T follicular helper cell (primary cell): Measurements from ENCODE around the gene CPNE4.
"Not testable (repeated sequence)": the region's sequence is repeated elsewhere in the genome, so short reads cannot be mapped to it uniquely, and the experiment has no call there.

Source experiments
- DNase-seq: peaks from one replicate; pipeline ENCODE4 v3.0.0-alpha.2; 2020; ENCODE audit warnings: low read depth

The CPNE4 gene

DNA sequence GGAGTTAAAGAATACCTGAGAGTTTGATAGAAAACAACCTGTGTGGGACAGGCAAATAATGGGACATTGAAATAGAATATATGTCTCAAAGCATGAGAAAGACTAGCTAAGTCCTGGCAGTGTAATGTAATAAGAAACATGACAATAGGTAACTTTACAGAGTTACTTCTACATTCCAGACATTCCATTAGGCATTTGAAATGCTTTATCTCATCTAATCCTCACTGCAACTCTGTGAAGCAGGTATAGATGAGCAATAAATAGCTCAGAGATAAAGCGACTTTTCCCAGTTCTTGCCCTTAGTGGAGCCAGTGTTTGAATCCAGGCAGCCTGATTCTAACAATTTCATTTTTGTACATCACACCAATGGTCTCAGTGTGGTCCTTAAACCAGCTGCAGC is 76.8 kb downstream of the CPNE4 start:
- no peak for DNase-seq

DNA sequence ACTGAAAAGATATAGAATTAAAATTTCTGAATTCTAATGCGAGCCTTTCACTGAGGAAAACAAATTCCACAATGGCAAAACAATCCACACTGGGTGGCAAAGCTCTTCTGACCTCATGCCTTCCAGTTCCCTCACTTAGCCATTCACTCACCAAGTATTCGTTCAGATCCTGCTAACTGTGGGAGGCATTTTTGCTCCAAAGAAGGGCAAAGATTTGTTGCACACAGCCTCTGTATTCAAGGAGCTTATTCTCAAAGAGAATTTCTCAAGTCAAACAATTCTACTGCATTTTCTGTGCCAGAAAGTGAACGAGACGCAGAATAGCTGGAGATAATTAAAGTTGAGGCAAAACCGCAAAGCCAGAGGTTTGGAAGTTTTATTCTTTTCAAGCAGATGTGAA is 77.3 kb downstream of the CPNE4 start:
- no peak for DNase-seq

DNA sequence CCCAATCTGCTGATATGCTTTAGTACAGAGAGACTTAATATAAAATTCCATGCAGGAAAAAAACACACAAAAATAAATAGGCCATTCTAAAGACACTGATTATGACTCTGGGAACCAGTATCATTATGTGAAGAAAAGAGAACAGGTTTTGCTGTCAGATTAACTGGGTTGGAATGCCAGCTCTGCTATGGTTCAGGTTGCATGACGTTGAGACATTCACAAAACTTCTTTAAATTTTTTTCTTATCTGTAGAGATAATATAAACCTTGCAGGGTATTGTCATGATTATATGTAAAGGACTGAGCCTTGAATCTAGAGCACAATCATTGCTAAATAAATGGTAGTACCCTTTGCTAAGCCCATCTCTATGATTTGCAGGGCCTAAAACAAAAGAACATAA is 86.0 kb downstream of the CPNE4 start:
- DNase-seq: no peak

DNA sequence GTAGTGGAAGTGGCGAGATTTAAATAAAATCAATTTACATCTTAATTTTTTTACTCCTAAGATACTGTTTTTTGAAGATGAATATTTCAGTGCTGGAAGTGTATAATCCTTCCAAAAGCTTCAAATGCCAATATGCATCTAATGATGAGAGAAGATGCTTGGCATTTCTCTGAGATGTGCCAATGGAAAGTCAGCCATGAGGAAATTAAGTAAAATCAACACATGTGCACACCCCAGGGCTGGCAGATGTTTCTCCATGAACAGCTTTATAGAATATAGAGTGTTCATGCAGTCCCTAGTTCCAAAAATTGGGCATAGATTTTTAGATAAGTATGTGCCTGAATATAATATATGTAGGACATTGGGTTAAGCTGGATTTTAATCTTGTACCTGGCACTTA is 90.1 kb downstream of the CPNE4 start:
- no peak for DNase-seq

DNA sequence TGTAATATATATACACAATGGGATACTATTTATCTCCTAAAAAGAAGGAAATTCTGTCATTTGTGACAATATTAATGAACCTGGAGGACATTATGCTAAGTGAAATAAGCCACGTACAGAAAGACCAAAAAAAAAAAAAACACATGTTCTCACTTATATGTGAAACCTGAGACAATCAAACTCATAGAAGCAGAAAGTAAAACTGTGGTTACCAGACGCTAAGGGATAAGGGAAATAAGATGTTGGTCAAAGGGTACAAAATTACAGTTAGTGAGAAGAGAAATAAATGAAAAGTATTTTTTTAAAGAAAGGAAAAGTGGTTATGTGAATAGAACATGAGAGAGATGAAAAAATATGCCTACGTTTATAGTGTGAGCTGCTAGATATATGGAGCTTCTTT is 101.1 kb downstream of the CPNE4 start:
- no peak for DNase-seq

DNA sequence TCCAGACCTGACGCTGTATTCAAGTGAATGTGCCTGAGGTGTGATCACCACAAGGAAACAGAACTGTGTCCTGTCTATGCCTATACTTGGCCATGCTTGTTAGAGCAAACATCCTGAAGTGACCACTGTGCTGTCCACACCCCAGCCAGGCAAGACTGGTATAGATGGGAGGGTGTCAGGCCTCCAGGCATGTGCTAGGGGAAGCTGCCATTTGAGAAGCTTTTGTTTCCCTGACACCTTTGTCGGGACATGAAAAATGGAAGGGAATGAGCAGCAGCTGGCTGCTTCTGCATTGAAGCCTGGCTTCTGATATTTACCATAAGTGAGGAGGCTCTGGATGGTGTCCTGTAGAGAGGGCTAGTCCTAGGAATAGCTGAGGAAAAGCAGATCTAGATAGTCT is 106.2 kb downstream of the CPNE4 start:
- no peak for DNase-seq

DNA sequence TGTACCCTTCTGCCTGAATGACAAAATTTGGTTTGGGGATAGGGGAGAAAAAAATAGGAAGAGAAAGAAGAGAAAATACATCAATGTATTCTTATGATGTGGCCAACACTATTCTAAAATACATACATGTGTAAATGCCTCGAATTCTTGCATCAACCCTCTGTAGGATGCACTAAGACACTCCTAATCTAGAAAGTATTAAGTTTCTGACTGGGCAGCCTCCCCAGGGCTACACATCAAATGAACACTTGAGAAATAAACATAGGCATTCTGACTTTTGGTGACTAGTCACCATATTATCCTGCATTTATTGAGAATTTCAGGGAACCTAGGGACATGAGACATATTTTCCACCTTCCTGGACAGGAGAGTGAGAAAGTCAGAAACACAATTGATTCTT is 109.2 kb downstream of the CPNE4 start:
- no peak for DNase-seq

DNA sequence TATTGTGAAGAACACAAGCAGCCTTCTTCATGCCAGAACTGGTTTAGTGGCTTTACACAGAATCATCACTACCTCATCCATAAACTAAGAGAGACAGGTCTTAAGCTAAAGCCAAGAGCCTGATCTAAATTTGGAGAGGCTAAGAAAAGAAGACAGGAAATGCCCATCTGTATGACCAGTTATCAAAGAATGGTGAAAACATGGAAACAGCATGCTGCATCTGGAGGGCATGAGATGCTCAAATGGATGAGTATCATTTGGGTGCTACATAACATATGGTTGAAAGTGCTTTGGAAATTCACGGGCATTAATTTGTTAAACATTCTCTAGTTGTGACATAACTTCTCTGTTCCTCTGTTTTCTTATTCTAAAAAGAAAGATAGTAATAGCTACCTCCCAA is 112.5 kb downstream of the CPNE4 start:
- no peak for DNase-seq

DNA sequence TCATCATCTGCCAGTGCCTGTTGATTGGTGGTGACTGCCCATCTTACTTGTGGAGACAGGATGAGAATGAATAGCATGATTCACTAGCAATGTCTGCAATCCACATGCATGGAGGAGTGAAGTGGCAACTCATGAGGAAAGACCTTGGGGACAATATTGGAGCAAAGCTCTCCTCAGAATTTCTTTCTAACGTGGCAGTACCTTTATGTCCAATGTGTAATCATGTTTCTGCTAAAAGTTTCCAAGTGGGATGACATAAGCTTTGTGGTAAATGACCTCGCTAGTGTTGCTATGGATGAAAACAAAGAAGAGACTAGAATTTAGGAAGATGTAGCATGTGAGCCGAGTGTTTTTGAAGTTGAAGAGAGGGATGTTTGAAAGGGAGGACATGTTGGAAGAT is 117.8 kb downstream of the CPNE4 start:
- no peak for DNase-seq

DNA sequence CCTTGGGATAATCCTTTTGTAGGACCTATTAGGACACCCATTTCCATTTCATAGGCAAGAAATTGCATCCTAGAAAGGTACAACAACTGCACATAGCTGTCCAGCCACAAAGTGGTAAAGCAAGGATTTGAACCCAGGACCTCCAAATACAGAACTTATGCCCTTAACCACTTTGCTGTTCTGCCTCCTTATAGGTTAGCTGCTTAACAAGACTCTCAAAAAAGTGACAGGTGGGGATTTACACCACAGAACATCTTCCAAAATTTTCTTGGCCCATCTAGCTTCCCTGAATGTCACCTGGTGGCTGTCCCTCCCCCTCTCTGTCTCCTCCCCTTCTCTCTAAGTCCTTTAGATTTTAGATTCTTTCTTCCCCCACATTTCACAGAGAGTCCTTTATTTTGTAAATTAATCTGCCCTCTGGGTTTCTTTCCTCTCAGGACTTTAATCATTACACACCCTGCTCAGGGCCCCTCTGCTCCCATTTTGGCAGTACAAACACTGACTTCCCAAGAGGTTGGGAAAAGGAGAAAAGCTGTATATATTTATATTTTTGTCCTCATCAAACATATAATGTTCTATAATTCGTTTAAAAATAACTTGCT is 120.6 kb downstream of the CPNE4 start:
- no peak for DNase-seq

DNA sequence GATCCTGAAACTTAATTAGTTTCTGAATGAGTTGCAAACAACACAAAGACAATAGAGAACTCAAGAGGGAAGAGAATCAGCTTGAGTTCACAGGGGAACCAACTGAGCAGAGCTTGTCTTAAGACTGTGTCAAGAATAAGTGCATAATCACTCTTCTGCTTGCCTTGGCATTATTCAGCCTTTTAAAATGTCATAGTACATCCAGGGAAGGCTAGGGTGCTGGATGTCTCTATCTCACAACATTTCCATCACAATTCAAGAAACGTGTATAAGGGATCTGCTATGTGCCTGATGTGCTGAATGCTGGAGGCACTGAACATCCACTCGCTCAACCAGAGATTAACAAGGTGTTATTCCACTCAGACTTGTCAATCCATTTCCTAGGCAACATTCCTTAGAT is 122.6 kb downstream of the CPNE4 start:
- no peak for DNase-seq

DNA sequence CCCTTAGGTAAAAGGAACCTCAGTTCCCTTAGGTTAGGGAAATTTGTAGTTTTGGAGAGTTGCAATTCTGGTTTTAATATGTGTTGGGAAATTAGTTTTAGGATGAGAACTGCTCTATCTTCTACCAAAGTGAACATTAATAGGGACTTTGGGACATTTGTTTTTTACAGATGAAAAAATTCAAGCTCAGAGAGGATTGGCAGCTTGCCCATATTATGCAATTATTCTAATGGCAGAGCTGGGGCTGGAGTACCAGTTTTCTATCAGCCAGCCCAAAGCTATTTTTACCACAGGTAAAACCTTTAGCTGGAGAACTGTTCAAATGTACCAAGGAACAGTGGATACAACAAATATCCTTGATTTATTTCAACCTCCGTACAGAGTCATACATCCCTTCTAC is 127.0 kb downstream of the CPNE4 start:
- DNase-seq: no peak

DNA sequence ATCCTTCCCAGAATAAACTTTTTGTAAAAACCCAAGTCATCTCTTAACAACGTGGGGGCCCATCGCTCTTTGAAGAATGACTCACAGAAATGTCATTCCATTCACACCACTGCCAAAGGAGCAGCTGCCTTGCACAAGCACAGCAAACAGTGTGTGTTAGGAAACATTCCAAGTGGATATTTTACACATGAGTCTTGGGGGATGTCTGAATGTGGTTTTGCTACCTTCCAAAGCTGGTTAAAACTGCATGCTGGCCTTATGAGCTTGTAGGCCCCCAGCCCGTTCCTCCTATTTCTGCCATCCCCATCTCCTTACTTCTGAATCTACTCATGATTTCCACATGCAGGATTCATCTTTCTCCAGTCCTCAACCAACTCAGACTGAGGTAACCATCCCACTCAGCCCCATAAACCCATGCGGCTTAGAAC is 130.8 kb downstream of the CPNE4 start:
- DNase-seq: no peak

DNA sequence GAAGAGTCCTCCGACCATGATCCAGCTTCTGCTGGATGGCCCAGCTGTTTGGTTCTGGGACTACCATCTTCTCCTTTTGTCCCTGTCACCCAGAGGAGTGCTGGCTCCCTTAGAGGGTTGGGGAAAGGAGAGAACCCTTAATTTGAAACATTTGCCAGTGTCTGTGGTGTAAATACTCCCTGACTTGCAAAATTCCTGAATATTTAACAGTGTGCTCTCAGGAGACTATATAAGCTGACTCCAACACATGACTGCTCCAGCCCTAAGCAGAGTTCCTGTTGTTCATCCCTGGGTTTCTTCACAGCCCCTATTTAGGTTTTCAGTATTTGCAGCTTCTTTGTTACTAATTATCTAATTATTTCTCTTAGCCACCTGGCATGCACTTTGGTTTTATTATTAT is 133.1 kb downstream of the CPNE4 start:
- DNase-seq: no peak

DNA sequence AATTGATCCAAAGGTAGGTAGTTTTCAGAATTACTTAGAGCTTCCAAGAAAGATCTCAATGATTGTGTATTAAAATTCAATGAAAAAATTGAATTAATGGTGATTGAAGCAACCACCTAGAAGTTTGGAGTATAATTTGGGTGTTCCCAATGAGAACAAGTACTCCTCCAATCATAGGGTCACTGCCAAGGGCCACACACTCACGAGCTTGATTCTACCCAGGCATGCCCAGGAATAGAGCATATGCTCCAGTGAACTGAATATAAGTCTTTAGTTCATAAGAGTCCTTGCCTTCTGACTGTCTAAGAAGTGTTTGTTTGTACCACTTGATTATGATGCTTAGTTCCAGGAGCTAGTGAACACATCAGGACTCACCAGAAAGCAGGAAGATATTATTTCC is 133.9 kb downstream of the CPNE4 start:
- no peak for DNase-seq

DNA sequence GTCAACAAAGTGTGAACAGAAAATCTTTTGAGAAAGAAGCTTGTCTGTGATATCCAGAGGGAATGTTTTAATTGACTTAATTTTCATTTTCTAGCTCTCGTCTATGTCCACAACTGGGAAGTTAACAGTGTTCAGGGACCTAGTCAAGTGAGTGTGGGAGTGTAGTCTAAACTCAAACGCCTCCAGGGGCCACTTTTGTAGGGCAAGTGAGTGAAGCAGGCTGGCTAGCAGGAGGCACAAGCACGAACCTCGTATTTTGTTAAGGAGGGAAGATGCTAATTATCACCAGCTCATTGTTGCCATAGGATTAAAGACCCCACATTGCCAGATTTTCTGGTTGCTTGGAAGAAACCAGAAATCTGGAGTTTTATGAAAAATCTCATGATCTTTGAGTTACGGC is 135.8 kb downstream of the CPNE4 start:
- DNase-seq: no peak

DNA sequence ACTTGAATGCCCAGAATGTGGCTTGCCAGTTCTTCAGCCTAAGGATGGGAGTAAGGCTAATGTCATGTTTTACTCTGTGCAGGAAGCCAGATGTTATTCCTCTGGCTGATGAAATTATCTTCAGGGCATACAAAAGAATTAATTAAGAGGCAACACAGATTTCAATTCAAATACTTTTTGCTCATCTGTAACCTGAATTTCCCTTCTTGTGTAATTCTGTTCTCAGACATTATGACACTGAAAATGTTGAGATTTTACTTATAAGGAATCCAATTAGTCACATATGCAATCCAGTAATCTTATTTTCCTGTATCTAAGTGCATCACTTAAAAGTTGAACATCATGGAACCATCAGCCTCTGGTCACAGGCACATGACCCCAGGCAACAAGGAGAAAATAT is 136.5 kb downstream of the CPNE4 start:
- no peak for DNase-seq

DNA sequence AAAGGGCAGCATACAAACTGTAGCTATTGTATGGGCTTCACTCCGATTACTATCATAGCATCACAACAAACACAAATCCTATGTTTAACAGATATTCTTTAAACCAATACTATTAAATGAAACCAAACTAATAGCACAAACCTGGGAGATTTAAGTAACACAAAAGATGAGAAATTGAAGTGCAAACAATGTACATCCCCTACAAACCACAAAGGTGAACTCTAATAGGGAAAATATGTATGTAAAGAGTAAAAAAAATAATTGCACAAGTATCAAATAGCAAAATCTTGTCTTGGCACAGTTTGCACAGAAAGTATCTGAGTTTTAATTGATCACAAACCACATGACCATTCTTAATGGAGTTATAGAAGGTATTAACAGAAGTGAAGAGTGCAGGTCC is 138.5 kb downstream of the CPNE4 start:
- no peak for DNase-seq

DNA sequence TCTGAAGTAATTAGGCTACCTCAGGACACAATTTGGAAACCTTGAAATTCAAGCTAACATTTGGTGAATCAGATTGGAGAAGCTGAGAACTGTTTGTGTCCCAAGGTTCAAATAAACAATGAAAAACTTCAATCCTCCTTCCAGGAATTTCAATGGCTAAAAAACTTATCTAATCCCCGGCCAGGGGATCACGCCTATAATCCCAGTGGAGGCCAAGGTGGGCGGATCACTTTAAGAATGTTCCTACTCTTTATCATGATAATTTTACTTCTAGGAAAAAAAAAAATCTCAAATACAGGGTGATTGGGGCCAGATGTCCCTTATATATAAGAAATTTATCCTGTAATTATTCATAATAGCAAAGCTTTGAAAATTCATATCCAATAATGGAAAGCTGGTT is 139.0 kb downstream of the CPNE4 start:
- DNase-seq: no peak

DNA sequence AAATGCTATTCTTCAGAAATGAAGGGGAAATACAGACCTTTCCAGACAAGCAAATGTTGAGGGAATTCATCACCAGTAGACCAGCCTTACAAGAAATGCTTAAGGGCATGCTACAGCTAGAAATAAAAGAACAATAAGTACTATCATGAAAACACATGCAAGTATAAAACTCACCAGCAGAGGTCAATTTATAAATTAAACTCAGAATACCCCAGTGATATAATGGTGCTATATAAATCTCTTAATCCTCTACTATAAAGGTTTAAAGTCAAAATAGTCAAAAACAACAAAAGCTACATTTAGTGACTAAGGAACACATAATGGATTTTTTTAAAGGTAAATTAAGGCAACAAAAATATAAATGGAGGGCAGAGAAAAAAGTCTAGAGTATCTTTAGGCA is 142.5 kb downstream of the CPNE4 start:
- DNase-seq: no peak

DNA sequence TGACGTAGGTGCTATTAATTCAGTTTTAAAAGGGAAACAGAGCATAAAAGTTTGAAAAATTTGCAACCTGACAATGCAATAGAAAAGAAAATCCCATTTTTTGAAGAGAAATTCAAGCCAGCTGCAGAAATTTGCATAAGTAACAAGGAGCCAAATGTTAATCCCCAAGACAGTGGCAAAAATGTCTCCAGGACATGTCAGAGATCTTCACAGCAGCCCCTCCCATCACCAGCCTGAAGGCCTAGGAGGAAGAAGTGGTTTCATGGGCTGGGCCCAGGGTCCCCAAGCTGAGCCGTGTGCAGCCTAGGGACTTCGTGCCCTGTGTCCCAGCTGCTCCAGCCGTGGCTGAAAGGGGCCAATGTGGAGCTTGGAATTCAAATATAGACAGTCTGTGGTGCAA is 148.9 kb downstream of the CPNE4 start:
- not testable (repeated sequence) for DNase-seq

DNA sequence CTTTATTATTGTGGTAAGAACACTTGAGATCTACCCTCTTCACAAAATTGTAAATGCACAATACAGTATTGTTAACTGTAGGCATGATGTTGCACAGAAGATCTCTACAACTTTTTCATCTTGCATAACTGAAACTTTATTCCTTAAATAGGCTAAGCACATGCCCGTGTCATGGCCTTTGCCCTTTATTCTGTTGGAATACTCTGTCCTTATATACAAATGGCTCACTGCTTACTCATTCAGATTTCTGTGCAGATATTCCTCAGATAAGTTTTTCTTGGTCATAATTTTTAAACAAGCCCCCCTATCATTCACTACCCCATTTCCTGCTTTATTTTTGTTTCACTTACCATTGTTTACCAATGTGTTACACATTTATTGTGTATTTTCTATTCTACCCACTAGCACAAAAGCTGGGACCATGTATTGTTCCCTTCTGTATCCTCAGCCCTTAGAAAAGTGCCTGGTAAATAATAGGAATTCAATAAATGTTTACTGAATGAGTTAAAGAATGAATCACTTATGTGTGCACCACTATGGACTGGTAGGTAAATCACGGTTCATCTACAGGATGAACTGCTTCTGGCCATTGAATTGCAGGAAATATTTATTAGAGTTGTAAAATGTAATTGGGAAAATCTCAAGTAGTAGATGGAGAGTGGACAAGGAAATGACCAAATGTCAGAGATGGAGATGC is 151.0 kb downstream of the CPNE4 start:
- no peak for DNase-seq

DNA sequence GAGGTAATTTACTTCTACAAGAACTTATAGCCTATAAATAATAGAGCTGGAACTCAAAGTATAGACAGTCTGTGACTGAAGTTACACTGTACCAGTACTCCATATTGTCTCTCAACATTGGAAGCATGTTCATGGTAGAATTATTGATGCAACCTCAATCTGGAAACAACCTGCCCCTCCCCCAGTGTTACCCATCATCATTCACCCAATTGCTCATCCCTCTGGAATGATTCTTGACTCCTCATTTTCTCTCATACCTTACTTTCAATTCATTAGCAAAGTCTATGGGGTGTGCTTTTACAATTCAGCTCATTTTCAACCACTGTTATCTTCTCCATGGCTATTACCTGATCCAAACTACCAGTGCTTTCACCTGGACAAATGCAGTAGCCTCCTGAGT is 151.7 kb downstream of the CPNE4 start:
- DNase-seq: no peak

DNA sequence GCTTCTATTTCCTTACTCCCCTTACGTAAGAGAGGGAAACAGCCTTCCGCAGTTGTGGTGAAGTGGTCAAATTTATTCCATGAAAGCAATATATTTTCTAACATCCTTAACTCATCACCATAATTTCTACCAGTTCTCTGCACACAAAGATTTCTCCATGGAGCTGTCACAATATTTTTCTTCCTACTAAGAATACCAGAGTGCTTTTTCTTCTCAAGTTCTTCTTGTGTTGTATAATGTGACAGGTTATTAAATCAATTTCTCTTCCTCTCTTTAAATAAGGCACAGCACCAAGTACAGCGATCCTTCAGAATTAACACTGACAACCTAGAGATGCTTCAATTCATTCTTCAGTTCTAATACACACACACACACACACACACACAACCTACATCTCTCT is 153.0 kb downstream of the CPNE4 start:
- no peak for DNase-seq
